ENCODE data around the gene PDE4B.

GRCh38 chr1:66271216-66271903, 478.7 kb downstream of the PDE4B start:
- TF ChIP-seq EZH2 (IDR thresholded peaks at IDR 0.05; ENCODE audit: borderline replicate concordance, low read length) (no peak), CTCF (IDR thresholded peaks at IDR 0.05; ENCODE audit: low read length) (no peak)
